ENCODE data around the gene MYO1F. TPM values are rescaled to one million over a fixed set of nuclear protein-coding genes. Genes with fewer than 3 reads are reported as not detected.

Gene MYO1F
- polyA plus RNA-seq, 1 donor (not counting 4 experiments of a cell fraction or from before 2014, with no cell fraction given): 0.14 TPM

- no peaks in the 10 kb centered on the region for H3K27me3 ChIP-seq (ENCODE audit: control insufficient read depth, extremely low read depth, insufficient read depth, low read length)
- H3K9me1 ChIP-seq (ENCODE audit: control insufficient read depth, extremely low read depth, insufficient read depth, low read length): no peaks in the 10 kb centered on the region
- no peak overlapping the region for H3K4me3 ChIP-seq (ENCODE audit: control insufficient read depth in 2 of 3, extremely low read depth in 1 of 3, insufficient read depth in 2 of 3, low read depth in 1 of 3, low read length in 3 of 3)
- no peaks in the 10 kb centered on the region for H3K79me2 ChIP-seq (ENCODE audit: control insufficient read depth, insufficient read depth, low read length)
- no peak for TF ChIP-seq EZH2 (IDR thresholded peaks at IDR 0.05; ENCODE audit: low read length)
- no peak overlapping the region for H3K9ac ChIP-seq (ENCODE audit: control insufficient read depth, extremely low read depth, insufficient read depth, low read length)
- H2AFZ ChIP-seq (ENCODE audit: control insufficient read depth, low read length): no peak overlapping the region
- no peaks in the 10 kb centered on the region for H4K20me1 ChIP-seq (ENCODE audit: control insufficient read depth, extremely low read depth, insufficient read depth, low read length)
- H3K4me2 ChIP-seq (ENCODE audit: control insufficient read depth, extremely low read depth, insufficient read depth, low read depth, low read length): no peak overlapping the region
- peaks cover 6% of the 10 kb centered on the region for H3K4me1 ChIP-seq (ENCODE audit: control insufficient read depth, extremely low read depth, insufficient read depth, low read length)
- peak; percentile 42 for DNase-seq (ENCODE audit: low read depth, low spot score)
- no peak overlapping the region for H3K27ac ChIP-seq (ENCODE audit: control insufficient read depth, insufficient read depth, low read length)
- H3K36me3 ChIP-seq (ENCODE audit: control insufficient read depth in 2 of 2, extremely low read depth in 1 of 2, insufficient read depth in 2 of 2, low read length in 2 of 2): no peaks in the 10 kb centered on the region
- FAIRE-seq: no peak
- dilution Hi-C loops (cut with MboI; ENCODE audit: extremely low pct_ligation_motif_present, low sequenced_read_pairs): no loop called here
- H3K9me3 ChIP-seq (ENCODE audit: control insufficient read depth, low read depth, low read length): no peaks in the 10 kb centered on the region
Observed at GRCh38 chr19:8569066-8569771, 8.0 kb downstream of the MYO1F start.

GRCh38 chr19:8567522-8568172 is 9.6 kb downstream of the MYO1F start:
- no peaks in the 10 kb centered on the region for H3K9me3 ChIP-seq (ENCODE audit: control insufficient read depth, low read depth, low read length)
- no peak for DNase-seq (ENCODE audit: low read depth, low spot score)
- H2AFZ ChIP-seq (ENCODE audit: control insufficient read depth, low read length): no peak overlapping the region
- H3K79me2 ChIP-seq (ENCODE audit: control insufficient read depth, insufficient read depth, low read length): no peaks in the 10 kb centered on the region
- no peaks in the 10 kb centered on the region for H3K9me1 ChIP-seq (ENCODE audit: control insufficient read depth, extremely low read depth, insufficient read depth, low read length)
- H3K4me3 ChIP-seq (ENCODE audit: control insufficient read depth in 2 of 3, extremely low read depth in 1 of 3, insufficient read depth in 2 of 3, low read depth in 1 of 3, low read length in 3 of 3): no peak overlapping the region
- H3K36me3 ChIP-seq (ENCODE audit: control insufficient read depth in 2 of 2, extremely low read depth in 1 of 2, insufficient read depth in 2 of 2, low read length in 2 of 2): no peaks in the 10 kb centered on the region
- FAIRE-seq: no peak
- no peaks in the 10 kb centered on the region for H4K20me1 ChIP-seq (ENCODE audit: control insufficient read depth, extremely low read depth, insufficient read depth, low read length)
- TF ChIP-seq EZH2 (IDR thresholded peaks at IDR 0.05; ENCODE audit: low read length): no peak
- TF ChIP-seq, protein P1, sequence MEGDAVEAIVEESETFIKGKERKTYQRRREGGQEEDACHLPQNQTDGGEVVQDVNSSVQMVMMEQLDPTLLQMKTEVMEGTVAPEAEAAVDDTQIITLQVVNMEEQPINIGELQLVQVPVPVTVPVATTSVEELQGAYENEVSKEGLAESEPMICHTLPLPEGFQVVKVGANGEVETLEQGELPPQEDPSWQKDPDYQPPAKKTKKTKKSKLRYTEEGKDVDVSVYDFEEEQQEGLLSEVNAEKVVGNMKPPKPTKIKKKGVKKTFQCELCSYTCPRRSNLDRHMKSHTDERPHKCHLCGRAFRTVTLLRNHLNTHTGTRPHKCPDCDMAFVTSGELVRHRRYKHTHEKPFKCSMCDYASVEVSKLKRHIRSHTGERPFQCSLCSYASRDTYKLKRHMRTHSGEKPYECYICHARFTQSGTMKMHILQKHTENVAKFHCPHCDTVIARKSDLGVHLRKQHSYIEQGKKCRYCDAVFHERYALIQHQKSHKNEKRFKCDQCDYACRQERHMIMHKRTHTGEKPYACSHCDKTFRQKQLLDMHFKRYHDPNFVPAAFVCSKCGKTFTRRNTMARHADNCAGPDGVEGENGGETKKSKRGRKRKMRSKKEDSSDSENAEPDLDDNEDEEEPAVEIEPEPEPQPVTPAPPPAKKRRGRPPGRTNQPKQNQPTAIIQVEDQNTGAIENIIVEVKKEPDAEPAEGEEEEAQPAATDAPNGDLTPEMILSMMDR (optimal IDR thresholded peaks at IDR 0.05 in 1 of 3, IDR thresholded peaks at IDR 0.05 in 1 of 3, conservative IDR thresholded peaks at IDR 0.05 in 1 of 3; ENCODE audit: extremely low read depth in 1 of 3, insufficient read depth in 2 of 3, low read length in 3 of 3): no peak
- H3K4me2 ChIP-seq (ENCODE audit: control insufficient read depth, extremely low read depth, insufficient read depth, low read depth, low read length): no peak overlapping the region
- H3K4me1 ChIP-seq (ENCODE audit: control insufficient read depth, extremely low read depth, insufficient read depth, low read length): peaks cover 6% of the 10 kb centered on the region
- dilution Hi-C loops (cut with MboI; ENCODE audit: extremely low pct_ligation_motif_present, low sequenced_read_pairs): no loop called here
- H3K27me3 ChIP-seq (ENCODE audit: control insufficient read depth, extremely low read depth, insufficient read depth, low read length): no peaks in the 10 kb centered on the region
- no peak overlapping the region for H3K27ac ChIP-seq (ENCODE audit: control insufficient read depth, insufficient read depth, low read length)
- no peak overlapping the region for H3K9ac ChIP-seq (ENCODE audit: control insufficient read depth, extremely low read depth, insufficient read depth, low read length)
